GM23248 (cell line): ENCODE data around the gene PEAR1.

ENCODE experiments used
- EZH2 ChIP-seq: fragments of 200-600 bp; sonication (generic); IDR thresholded peaks from 2 replicates; pipeline ENCODE4 v1.6.1; 2018; ENCODE audit warnings: antibody characterized with exemption, mild to moderate bottlenecking; ENCODE audit not compliant: insufficient read depth, poor library complexity, severe bottlenecking
- EZH2phosphoT487 ChIP-seq: fragments of 200-600 bp; sonication (generic); IDR thresholded peaks from 2 replicates; pipeline ENCODE4 v1.6.1; 2018; ENCODE audit warnings: antibody characterized with exemption, moderate library complexity, mild to moderate bottlenecking, low read depth; ENCODE audit not compliant: insufficient read depth

DNA sequence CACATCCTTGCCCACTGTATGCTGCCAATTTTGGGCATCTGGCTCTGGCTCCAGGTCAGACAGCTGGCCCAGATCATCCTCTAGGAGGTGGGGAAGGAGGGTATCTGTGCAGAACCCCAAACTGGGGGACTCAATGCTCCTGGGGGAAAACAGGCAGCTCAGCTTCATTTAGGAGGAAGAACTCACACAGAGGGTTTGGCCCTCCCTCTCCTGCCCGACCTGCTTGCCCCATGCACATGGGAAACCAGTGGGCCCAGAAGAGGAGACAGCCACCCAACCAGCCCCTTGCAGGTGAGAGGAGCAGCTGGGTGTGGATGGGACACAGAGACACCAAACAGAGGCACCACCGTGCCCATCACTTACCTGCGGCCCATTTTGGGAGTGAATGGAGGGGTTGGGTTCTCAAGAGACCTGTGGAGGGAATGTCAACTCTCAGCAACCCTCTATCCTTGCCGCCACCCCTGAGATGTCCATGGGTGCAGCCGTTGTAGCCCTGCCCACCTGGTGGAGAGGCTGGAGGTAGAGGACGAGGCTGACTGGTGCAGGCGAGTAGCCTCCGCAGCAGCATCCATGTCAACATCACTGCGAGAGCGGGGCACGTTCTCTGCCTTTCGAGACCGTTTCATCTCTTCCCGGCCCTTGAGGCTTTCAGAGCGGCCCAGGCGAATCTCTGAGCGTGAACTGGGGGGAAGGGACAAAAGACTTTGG lies 54.5 kb downstream of the PEAR1 start:
- TF ChIP-seq EZH2phosphoT487, result no peak
- TF ChIP-seq EZH2, result no peak
